Measurements from ENCODE around the gene DNAJC28. TPM values are rescaled to one million over a fixed set of nuclear protein-coding genes. Genes with fewer than 3 reads are reported as not detected.

DNAJC28 gene
- polyA plus RNA-seq, 1 of the 3 experiments (the other 2 are of a cell fraction) = 0.58 TPM

DNA sequence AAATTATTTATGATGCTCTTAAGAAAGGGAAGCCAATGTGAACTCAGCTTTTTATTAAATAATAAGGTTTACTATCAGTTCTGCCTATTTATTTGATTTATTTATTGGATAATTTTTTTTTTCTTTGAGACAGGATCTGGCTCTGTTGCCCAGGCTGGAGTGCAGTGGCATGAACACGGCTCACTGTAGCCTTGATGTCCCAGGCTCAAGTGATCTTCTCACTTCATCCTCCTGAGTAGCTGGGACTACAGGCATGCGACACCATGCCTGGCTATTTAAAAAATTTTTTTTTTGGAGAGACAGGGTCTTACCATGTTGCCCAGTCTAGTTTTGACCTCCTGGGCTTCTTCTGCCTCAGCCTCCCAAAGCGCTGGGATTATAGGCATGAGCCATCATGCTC, 21.0 kb upstream of the DNAJC28 start:
- ChIA-PET POLR2A (no interaction called here), CTCF (no interaction called here)
- Histone ChIP-seq H3K36me3 (replicated peaks in 1 of 2; ENCODE audit: control insufficient read depth in 1 of 2, insufficient read depth in 2 of 2, low read length in 1 of 2) (peaks cover 67 to 79% of the 10 kb centered on the region in 2 experiments), H3K9ac (no peak overlapping the region), H3K4me3 (ENCODE audit: low read depth in 2 of 2, low read length in 1 of 2) (no peak overlapping the region), H4K20me1 (ENCODE audit: insufficient read depth) (no peaks in the 10 kb centered on the region), H3K9me3 (no peaks in the 10 kb centered on the region), H3K9me2 (no peaks in the 10 kb centered on the region), H3F3A (replicated peaks; ENCODE audit: insufficient read depth) (no peaks in the 10 kb centered on the region), H3K79me2 (ENCODE audit: insufficient read depth) (no peaks in the 10 kb centered on the region), H3K4me1 (ENCODE audit: control insufficient read depth in 1 of 2, insufficient read depth in 2 of 2, low read depth in 1 of 2, low read length in 1 of 2) (no peaks in the 10 kb centered on the region), H2AFZ (ENCODE audit: low read depth) (no peak overlapping the region), H3K4me2 (no peak overlapping the region), H3K27ac (ENCODE audit: low read depth in 2 of 2, low read length in 1 of 2) (no peak overlapping the region), H3K27me3 (ENCODE audit: insufficient read depth) (no peaks in the 10 kb centered on the region)
- WGBS (ENCODE audit: low lambda C conversion rate) = 94% methylated on average over 3 of the region's 3 CpGs
- no peak for DNase-seq
- TF ChIP-seq CHD2 (IDR thresholded peaks at IDR 0.05; ENCODE audit: low read length, partially characterized antibody) (no peak), SIN3A (IDR thresholded peaks at IDR 0.05; ENCODE audit: borderline replicate concordance, low read depth, low read length) (no peak), TAF1 (IDR thresholded peaks at IDR 0.05; ENCODE audit: borderline replicate concordance, low read depth, low read length) (no peak), SMC3 (IDR thresholded peaks at IDR 0.05; ENCODE audit: low read depth, low read length) (no peak), ELF1 (IDR thresholded peaks at IDR 0.05) (no peak), NRF1 (IDR thresholded peaks at IDR 0.05; ENCODE audit: low read depth, low read length) (no peak), RFX5 (IDR thresholded peaks at IDR 0.05; ENCODE audit: low read length) (no peak), GABPA (IDR thresholded peaks at IDR 0.05; ENCODE audit: low read depth) (no peak), EP300 (IDR thresholded peaks at IDR 0.05; ENCODE audit: borderline replicate concordance in 1 of 2, low read depth in 1 of 2, low read length in 1 of 2) (no peak), RCOR1 (IDR thresholded peaks at IDR 0.05; ENCODE audit: low read length) (no peak), POLR2AphosphoS5 (IDR thresholded peaks at IDR 0.05; ENCODE audit: low read depth, low read length) (no peak), FOXJ3 (CRISPR knock-in tag; IDR thresholded peaks at IDR 0.05) (no peak), TEAD4 (IDR thresholded peaks at IDR 0.05; ENCODE audit: borderline replicate concordance, insufficient read depth) (no peak)
- TF ChIP-seq, protein P1, sequence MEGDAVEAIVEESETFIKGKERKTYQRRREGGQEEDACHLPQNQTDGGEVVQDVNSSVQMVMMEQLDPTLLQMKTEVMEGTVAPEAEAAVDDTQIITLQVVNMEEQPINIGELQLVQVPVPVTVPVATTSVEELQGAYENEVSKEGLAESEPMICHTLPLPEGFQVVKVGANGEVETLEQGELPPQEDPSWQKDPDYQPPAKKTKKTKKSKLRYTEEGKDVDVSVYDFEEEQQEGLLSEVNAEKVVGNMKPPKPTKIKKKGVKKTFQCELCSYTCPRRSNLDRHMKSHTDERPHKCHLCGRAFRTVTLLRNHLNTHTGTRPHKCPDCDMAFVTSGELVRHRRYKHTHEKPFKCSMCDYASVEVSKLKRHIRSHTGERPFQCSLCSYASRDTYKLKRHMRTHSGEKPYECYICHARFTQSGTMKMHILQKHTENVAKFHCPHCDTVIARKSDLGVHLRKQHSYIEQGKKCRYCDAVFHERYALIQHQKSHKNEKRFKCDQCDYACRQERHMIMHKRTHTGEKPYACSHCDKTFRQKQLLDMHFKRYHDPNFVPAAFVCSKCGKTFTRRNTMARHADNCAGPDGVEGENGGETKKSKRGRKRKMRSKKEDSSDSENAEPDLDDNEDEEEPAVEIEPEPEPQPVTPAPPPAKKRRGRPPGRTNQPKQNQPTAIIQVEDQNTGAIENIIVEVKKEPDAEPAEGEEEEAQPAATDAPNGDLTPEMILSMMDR (IDR thresholded peaks at IDR 0.05) = no peak
- TF ChIP-seq, protein P2, sequence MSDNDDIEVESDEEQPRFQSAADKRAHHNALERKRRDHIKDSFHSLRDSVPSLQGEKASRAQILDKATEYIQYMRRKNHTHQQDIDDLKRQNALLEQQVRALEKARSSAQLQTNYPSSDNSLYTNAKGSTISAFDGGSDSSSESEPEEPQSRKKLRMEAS (IDR thresholded peaks at IDR 0.05; ENCODE audit: low read depth) = no peak
- TF ChIP-seq, protein P3, sequence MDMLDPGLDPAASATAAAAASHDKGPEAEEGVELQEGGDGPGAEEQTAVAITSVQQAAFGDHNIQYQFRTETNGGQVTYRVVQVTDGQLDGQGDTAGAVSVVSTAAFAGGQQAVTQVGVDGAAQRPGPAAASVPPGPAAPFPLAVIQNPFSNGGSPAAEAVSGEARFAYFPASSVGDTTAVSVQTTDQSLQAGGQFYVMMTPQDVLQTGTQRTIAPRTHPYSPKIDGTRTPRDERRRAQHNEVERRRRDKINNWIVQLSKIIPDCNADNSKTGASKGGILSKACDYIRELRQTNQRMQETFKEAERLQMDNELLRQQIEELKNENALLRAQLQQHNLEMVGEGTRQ (IDR thresholded peaks at IDR 0.05; ENCODE audit: borderline replicate concordance, low read depth, low read length) = no peak
- TF ChIP-seq, protein P4, sequence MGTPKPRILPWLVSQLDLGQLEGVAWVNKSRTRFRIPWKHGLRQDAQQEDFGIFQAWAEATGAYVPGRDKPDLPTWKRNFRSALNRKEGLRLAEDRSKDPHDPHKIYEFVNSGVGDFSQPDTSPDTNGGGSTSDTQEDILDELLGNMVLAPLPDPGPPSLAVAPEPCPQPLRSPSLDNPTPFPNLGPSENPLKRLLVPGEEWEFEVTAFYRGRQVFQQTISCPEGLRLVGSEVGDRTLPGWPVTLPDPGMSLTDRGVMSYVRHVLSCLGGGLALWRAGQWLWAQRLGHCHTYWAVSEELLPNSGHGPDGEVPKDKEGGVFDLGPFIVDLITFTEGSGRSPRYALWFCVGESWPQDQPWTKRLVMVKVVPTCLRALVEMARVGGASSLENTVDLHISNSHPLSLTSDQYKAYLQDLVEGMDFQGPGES (IDR thresholded peaks at IDR 0.05; ENCODE audit: low read depth, low read length) = no peak
- TF ChIP-seq, protein P5, sequence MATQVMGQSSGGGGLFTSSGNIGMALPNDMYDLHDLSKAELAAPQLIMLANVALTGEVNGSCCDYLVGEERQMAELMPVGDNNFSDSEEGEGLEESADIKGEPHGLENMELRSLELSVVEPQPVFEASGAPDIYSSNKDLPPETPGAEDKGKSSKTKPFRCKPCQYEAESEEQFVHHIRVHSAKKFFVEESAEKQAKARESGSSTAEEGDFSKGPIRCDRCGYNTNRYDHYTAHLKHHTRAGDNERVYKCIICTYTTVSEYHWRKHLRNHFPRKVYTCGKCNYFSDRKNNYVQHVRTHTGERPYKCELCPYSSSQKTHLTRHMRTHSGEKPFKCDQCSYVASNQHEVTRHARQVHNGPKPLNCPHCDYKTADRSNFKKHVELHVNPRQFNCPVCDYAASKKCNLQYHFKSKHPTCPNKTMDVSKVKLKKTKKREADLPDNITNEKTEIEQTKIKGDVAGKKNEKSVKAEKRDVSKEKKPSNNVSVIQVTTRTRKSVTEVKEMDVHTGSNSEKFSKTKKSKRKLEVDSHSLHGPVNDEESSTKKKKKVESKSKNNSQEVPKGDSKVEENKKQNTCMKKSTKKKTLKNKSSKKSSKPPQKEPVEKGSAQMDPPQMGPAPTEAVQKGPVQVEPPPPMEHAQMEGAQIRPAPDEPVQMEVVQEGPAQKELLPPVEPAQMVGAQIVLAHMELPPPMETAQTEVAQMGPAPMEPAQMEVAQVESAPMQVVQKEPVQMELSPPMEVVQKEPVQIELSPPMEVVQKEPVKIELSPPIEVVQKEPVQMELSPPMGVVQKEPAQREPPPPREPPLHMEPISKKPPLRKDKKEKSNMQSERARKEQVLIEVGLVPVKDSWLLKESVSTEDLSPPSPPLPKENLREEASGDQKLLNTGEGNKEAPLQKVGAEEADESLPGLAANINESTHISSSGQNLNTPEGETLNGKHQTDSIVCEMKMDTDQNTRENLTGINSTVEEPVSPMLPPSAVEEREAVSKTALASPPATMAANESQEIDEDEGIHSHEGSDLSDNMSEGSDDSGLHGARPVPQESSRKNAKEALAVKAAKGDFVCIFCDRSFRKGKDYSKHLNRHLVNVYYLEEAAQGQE (IDR thresholded peaks at IDR 0.05; ENCODE audit: low read depth, low read length) = no peak
- TF ChIP-seq, protein P6, sequence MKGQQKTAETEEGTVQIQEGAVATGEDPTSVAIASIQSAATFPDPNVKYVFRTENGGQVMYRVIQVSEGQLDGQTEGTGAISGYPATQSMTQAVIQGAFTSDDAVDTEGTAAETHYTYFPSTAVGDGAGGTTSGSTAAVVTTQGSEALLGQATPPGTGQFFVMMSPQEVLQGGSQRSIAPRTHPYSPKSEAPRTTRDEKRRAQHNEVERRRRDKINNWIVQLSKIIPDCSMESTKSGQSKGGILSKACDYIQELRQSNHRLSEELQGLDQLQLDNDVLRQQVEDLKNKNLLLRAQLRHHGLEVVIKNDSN (IDR thresholded peaks at IDR 0.05; ENCODE audit: borderline replicate concordance, low read depth) = no peak

Measured in SK-N-SH (cell line).